ENCODE data around the gene AGBL4. TPM values are rescaled to one million over a fixed set of nuclear protein-coding genes. Genes with fewer than 3 reads are reported as not detected.
"Not testable (repeated sequence)": the region's sequence is repeated elsewhere in the genome, so short reads cannot be mapped to it uniquely, and the experiment has no call there.

AGBL4 gene
- total and polyA plus RNA-seq, 2 of the 4 experiments (the other 2 are of a cell fraction): not detected

DNA sequence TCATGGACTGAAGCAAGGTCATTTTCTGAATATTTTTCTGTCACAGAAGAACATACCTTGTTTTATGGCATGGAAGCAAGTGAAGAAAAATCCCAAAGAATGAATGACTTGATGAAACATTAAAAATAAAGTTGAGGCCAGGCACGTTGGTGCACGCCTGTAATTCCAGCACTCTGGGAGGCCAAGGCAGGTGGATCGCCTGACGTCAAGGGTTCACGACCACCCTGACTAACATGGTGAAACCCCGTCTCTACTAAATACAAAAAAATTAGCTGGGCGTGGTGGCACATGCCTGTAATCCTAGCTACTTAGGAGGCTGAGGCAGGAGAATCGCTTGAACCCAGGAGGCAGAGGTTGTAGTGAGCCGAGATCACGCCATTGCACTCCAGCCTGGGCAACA, 1020.8 kb downstream of the AGBL4 start:
- H3K4ac ChIP-seq (ENCODE audit: low read depth, low read length); H3K27me3 ChIP-seq (ENCODE audit: control insufficient read depth, insufficient read depth, low read length); H4K20me1 ChIP-seq (ENCODE audit: insufficient read depth, low read length); H4K5ac ChIP-seq (ENCODE audit: low read depth, low read length); H2BK5ac ChIP-seq (ENCODE audit: low read depth, low read length, poor library complexity, severe bottlenecking); intact Hi-C loops (cut with micrococcal nuclease); H3K18ac ChIP-seq (ENCODE audit: low read depth, low read length); H4K8ac ChIP-seq (ENCODE audit: low read depth in 2 of 2, low read length in 2 of 2); H2BK15ac ChIP-seq (ENCODE audit: low read depth, low read length); dilution Hi-C loops (cut with HindIII; ENCODE audit: low sequenced_read_pairs, unreplicated experiment); H4K91ac ChIP-seq (ENCODE audit: insufficient read depth, low read depth, low read length); BruUV-seq (replicated peaks); H2BK120ac ChIP-seq (ENCODE audit: low read depth, low read length); H3K27ac ChIP-seq (ENCODE audit: insufficient read depth, low read length); H3K4me3 ChIP-seq (ENCODE audit: insufficient read depth, low read depth, low read length); H2AK9ac ChIP-seq (replicated peaks; ENCODE audit: low read depth, low read length, poor library complexity); DNase-seq; H3K36me3 ChIP-seq (ENCODE audit: control insufficient read depth, insufficient read depth, low read length); in situ Hi-C loops (cut with MboI; ENCODE audit: low sequenced_read_pairs); H3K56ac ChIP-seq (ENCODE audit: extremely low read depth, insufficient read depth, low read length); H2AFZ ChIP-seq (replicated peaks; ENCODE audit: low read length, poor library complexity); ATAC-seq (ENCODE audit: low read depth); CTCF ChIA-PET; H3K9me3 ChIP-seq (ENCODE audit: control insufficient read depth, insufficient read depth, low read length); H3K9me1 ChIP-seq (ENCODE audit: insufficient read depth, low read length); H3K9ac ChIP-seq (ENCODE audit: low read depth, low read length); H3K79me1 ChIP-seq (ENCODE audit: low read depth in 1 of 2, low read length in 2 of 2); H3K23ac ChIP-seq (ENCODE audit: low read depth, low read length); H3K4me2 ChIP-seq (ENCODE audit: low read depth, low read length); POLR2A ChIA-PET (ENCODE audit: unreplicated experiment); H3K4me1 ChIP-seq (ENCODE audit: control insufficient read depth, insufficient read depth, low read length); H3K14ac ChIP-seq (replicated peaks; ENCODE audit: low read depth, low read length); H2AK5ac ChIP-seq (ENCODE audit: low read depth, low read length); H2BK20ac ChIP-seq (ENCODE audit: low read depth, low read length): not testable (repeated sequence)
- WGBS, 2 experiments (ENCODE audit: extremely low coverage in 2 of 2, insufficient read length in 1 of 2): no CpG with 5 or more reads among the region's 10 CpGs
